T-helper 2 cell treated with Interferon-gamma antibody and Interleukin-4, amounts not matched to agents 100 ng/mL and 5 ng/mL, for 36 hours (primary cell): ENCODE results near the gene PTPN9. TPM values are rescaled to one million over a fixed set of nuclear protein-coding genes. Genes with fewer than 3 reads are reported as not detected.

Experiments
- intact Hi-C: fragments of 100-400 bp; cut with micrococcal nuclease; formaldehyde crosslinking; loops from one replicate; pipeline ENCODE4 v1.15.1; 2023
- total RNA-seq: library from RNA; stranded (reverse); gene quantifications from 2 replicates; pipeline ENCODE4 v1.2.3, GENCODE V29; 2022

Gene PTPN9
- total RNA-seq, 1 donor from 2014 or later: 41.3 TPM

GRCh38 chr15:75428152-75428551 is 151.0 kb downstream of the PTPN9 start:
- intact Hi-C loops: no loop called here

GRCh38 chr15:75425966-75426500 is 153.1 kb downstream of the PTPN9 start:
- intact Hi-C loops: no loop called here

- intact Hi-C loops: no loop called here
These were observed 156.6 kb downstream of the PTPN9 start for GRCh38 chr15:75422554-75422953.

GRCh38 chr15:75420698-75421097 is 158.4 kb downstream of the PTPN9 start:
- intact Hi-C loops: no loop called here

- intact Hi-C loops: no loop called here
These were observed 162.5 kb downstream of the PTPN9 start for GRCh38 chr15:75416584-75416983.

Other genes starting within 250 kb of the PTPN9 start
- 80.8 and 82.6 TPM in 2 replicates for gene COMMD4, start 243.3 kb downstream of the PTPN9 start, total RNA-seq
- gene NEIL1, start 232.3 kb downstream of the PTPN9 start, total RNA-seq: 1.3 and 2.0 TPM in 2 replicates
- 195 and 196 TPM in 2 replicates for gene MAN2C1, start 210.7 kb downstream of the PTPN9 start, total RNA-seq
- 94.7 and 100.0 TPM in 2 replicates for gene SIN3A, start 127.6 kb downstream of the PTPN9 start, total RNA-seq
- 39.6 and 43.0 TPM in 2 replicates for gene SNUPN, start 46.4 kb upstream of the PTPN9 start, total RNA-seq
- 84.3 and 89.4 TPM in 2 replicates for gene IMP3, start 60.9 kb upstream of the PTPN9 start, total RNA-seq
- gene SNX33, start 68.6 kb upstream of the PTPN9 start, total RNA-seq: 1.3 and 1.5 TPM in 2 replicates
- gene CSPG4, start 133.5 kb upstream of the PTPN9 start, total RNA-seq: not detected in 2 replicates